H1 (cell line): Measurements from ENCODE around the gene VMP1. TPM values are rescaled to one million over a fixed set of nuclear protein-coding genes. Genes with fewer than 3 reads are reported as not detected.

ENCODE experiments used
- CTCF ChIA-PET: fragments of 300-600 bp; sonication (Branson Sonifier 250); formaldehyde crosslinking; loops from one replicate; lab custom pipeline; 2021; ENCODE audit not compliant: partially characterized antibody; lab: Charles Lee
- POLR2A ChIA-PET: fragments of 300-600 bp; sonication (Branson Sonifier 250); formaldehyde crosslinking; loops from one replicate; lab custom pipeline; 2021; ENCODE audit warnings: inconsistent platforms; ENCODE audit not compliant: partially characterized antibody; lab: Charles Lee
- DNase-seq, 2 experiments: peaks; one replicate each; pipeline versions ENCODE4 v3.0.0 to v3.0.0-alpha.2; 2010 to 2022; ENCODE audit warnings: low spot score in 2 of 2, low read depth in 1 of 2, mixed read lengths in 1 of 2
- FAIRE-seq: peaks from 2 replicates; lab custom pipeline; 2011; peaks lifted over from hg19 to GRCh38; lab: Jason Lieb, UNC
- H2AFZ ChIP-seq: 2 replicates; pipeline ENCODE4 v1.8.1; 2012; ENCODE audit warnings: low read length, inconsistent platforms
- H2AK5ac ChIP-seq: 2 replicates; pipeline ENCODE4 v1.6.1; 2013; ENCODE audit warnings: low read depth, low read length
- H2BK120ac ChIP-seq: replicated peaks from 2 replicates; pipeline ENCODE3; 2013; ENCODE audit warnings: low read depth, low read length, inconsistent platforms
- H2BK12ac ChIP-seq: 2 replicates; pipeline ENCODE4 v1.6.1; 2013; ENCODE audit warnings: low read depth, low read length
- H2BK15ac ChIP-seq: 2 replicates; pipeline ENCODE4 v1.6.1; 2013; ENCODE audit warnings: low read length
- H2BK20ac ChIP-seq: 2 replicates; pipeline ENCODE4 v1.6.1; 2013; ENCODE audit warnings: low read length
- H2BK5ac ChIP-seq: 2 replicates; pipeline ENCODE4 v1.6.1; 2013; ENCODE audit warnings: low read depth, low read length
- H3K14ac ChIP-seq: 2 replicates; pipeline ENCODE4 v1.6.1; 2013; ENCODE audit warnings: inconsistent platforms; ENCODE audit not compliant: insufficient read length
- H3K18ac ChIP-seq: 2 replicates; pipeline ENCODE4 v1.6.1; 2013; ENCODE audit warnings: low read length; ENCODE audit errors: extremely low read depth
- H3K23ac ChIP-seq: 2 replicates; pipeline ENCODE4 v1.6.1; 2013; ENCODE audit warnings: inconsistent platforms; ENCODE audit not compliant: insufficient read length
- H3K23me2 ChIP-seq: 2 replicates; pipeline ENCODE4 v1.6.1; 2013; ENCODE audit warnings: low read depth, low read length
- H3K27ac ChIP-seq: 2 replicates; pipeline ENCODE4 v1.6.1; 2011; ENCODE audit warnings: low read depth, low read length, inconsistent platforms
- H3K27me3 ChIP-seq, 4 experiments: replicated peaks in 1 of 4; 1 replicate in 1 of 4; 2 replicates in 3 of 4; pipeline versions ENCODE4 v1.6.1 to v1.8.1; 2011 to 2013; ENCODE audit warnings: low read length in 3 of 4, mild to moderate bottlenecking in 3 of 4, inconsistent platforms in 2 of 4, mixed read lengths in 2 of 4, moderate library complexity in 1 of 4; ENCODE audit not compliant: control insufficient read depth in 3 of 4, insufficient read depth in 3 of 4; ENCODE audit errors: extremely low read depth in 1 of 4
- H3K36me3 ChIP-seq, 4 experiments: 2 replicates each; pipeline versions ENCODE4 v1.6.1 to v1.8.1; 2011 to 2013; ENCODE audit warnings: mild to moderate bottlenecking in 4 of 4, low read length in 3 of 4, moderate library complexity in 2 of 4, control low read depth in 1 of 4, inconsistent platforms in 1 of 4; ENCODE audit not compliant: insufficient read depth in 4 of 4, control insufficient read depth in 2 of 4
- H3K4ac ChIP-seq: replicated peaks from 2 replicates; pipeline ENCODE3; 2013; ENCODE audit warnings: low read length, low read depth, mixed read lengths, inconsistent platforms; ENCODE audit not compliant: insufficient read length
- H3K4me1 ChIP-seq, 4 experiments: replicated peaks in 1 of 4; 1 replicate in 1 of 4; 2 replicates in 3 of 4; pipeline versions ENCODE4 v1.6.1 to v1.8.1; 2011 to 2013; ENCODE audit warnings: low read length in 3 of 4, inconsistent platforms in 2 of 4, mixed read lengths in 1 of 4; ENCODE audit not compliant: insufficient read depth in 4 of 4, control insufficient read depth in 3 of 4
- H3K4me2 ChIP-seq, 2 experiments: 2 replicates each; pipeline versions ENCODE4 v1.6.1 to v1.8.1; 2011 to 2013; ENCODE audit warnings: low read depth in 2 of 2, low read length in 2 of 2, control low read depth in 1 of 2, inconsistent platforms in 1 of 2, mild to moderate bottlenecking in 1 of 2; ENCODE audit not compliant: insufficient read depth in 1 of 2
- H3K4me3 ChIP-seq, 4 experiments: fragments of 200-600, 300-600 bp in 1 of 4; sonication (generic), shearing (Covaris generic), sonication (Bioruptor Twin) in 1 of 4; 2 replicates each; pipeline versions ENCODE4 v1.5.1 to v1.8.1; 2011 to 2016; ENCODE audit warnings: low read length in 4 of 4, low read depth in 3 of 4, control low read depth in 2 of 4, inconsistent platforms in 2 of 4, mild to moderate bottlenecking in 2 of 4, mixed read lengths in 1 of 4, moderate library complexity in 1 of 4; ENCODE audit not compliant: insufficient read depth in 2 of 4; ENCODE audit errors: extremely low read depth in 1 of 4
- H3K56ac ChIP-seq: replicated peaks from 2 replicates; pipeline ENCODE3; 2013; ENCODE audit warnings: low read depth, mild to moderate bottlenecking, mixed read lengths, low read length, inconsistent platforms; ENCODE audit not compliant: insufficient read length
- H3K79me1 ChIP-seq: 2 replicates; pipeline ENCODE4 v1.6.1; 2013; ENCODE audit warnings: low read depth, low read length, control low read depth
- H3K79me2 ChIP-seq, 2 experiments: 2 replicates each; pipeline versions ENCODE4 v1.6.1 to v1.8.1; 2012 to 2013; ENCODE audit warnings: low read length in 2 of 2, mild to moderate bottlenecking in 2 of 2, inconsistent platforms in 1 of 2; ENCODE audit not compliant: insufficient read depth in 2 of 2, control insufficient read depth in 1 of 2
- H3K9ac ChIP-seq, 4 experiments: replicated peaks in 1 of 4; 1 replicate in 1 of 4; 2 replicates in 3 of 4; pipeline versions ENCODE4 v1.6.1 to v1.8.1; 2011 to 2013; ENCODE audit warnings: low read depth in 3 of 4, low read length in 3 of 4, control low read depth in 2 of 4, mild to moderate bottlenecking in 2 of 4, moderate library complexity in 2 of 4, inconsistent platforms in 1 of 4; ENCODE audit errors: extremely low read depth in 1 of 4
- H3K9me3 ChIP-seq, 2 experiments: 2 replicates each; pipeline versions ENCODE4 v1.6.1 to v1.8.1; 2012 to 2013; ENCODE audit warnings: mild to moderate bottlenecking in 2 of 2, moderate library complexity in 2 of 2, control low read depth in 1 of 2, inconsistent platforms in 1 of 2, low read depth in 1 of 2, low read length in 1 of 2, mixed read lengths in 1 of 2; ENCODE audit not compliant: insufficient read depth in 2 of 2
- H4K20me1 ChIP-seq, 2 experiments: replicated peaks in 1 of 2; 2 replicates each; pipeline versions ENCODE3 to v1.8.1; 2011 to 2013; ENCODE audit warnings: inconsistent platforms in 2 of 2, low read length in 2 of 2, mild to moderate bottlenecking in 1 of 2; ENCODE audit not compliant: insufficient read depth in 2 of 2, control insufficient read depth in 1 of 2
- H4K5ac ChIP-seq: 2 replicates; pipeline ENCODE4 v1.6.1; 2013; ENCODE audit warnings: low read length, low read depth, mixed read lengths, inconsistent platforms; ENCODE audit not compliant: insufficient read length
- H4K8ac ChIP-seq: 2 replicates; pipeline ENCODE4 v1.8.0; 2013; ENCODE audit warnings: mild to moderate bottlenecking, moderate library complexity, low read length, inconsistent platforms; ENCODE audit not compliant: insufficient read depth; ENCODE audit errors: extremely low read depth
- H4K91ac ChIP-seq: replicated peaks from 2 replicates; pipeline ENCODE3; 2013; ENCODE audit warnings: low read length, mixed read lengths, inconsistent platforms; ENCODE audit not compliant: insufficient read length
- HDAC6 ChIP-seq: IDR thresholded peaks from one replicate; pipeline ENCODE4 v1.7.1; 2012; ENCODE audit warnings: low read depth, mild to moderate bottlenecking, inconsistent platforms, low read length, moderate library complexity
- WGBS, 2 experiments: shearing (Covaris generic) in 1 of 2; methylation state at CpG; one replicate each; pipeline versions ENCODE4 v1.1.6 to v1.1.7; 2013 to 2015; ENCODE audit warnings: low lambda C conversion rate in 2 of 2, mixed read lengths in 2 of 2, inconsistent platforms in 1 of 2, low coverage in 1 of 2, missing lambda C conversion rate in 1 of 2; ENCODE audit not compliant: insufficient replicate concordance in 2 of 2, insufficient coverage in 1 of 2, insufficient read length in 1 of 2; ENCODE audit errors: extremely low coverage in 1 of 2, missing lambda C conversion rate in 1 of 2; 5-methylcytosine and 5-hydroxymethylcytosine counted together
- polyA plus RNA-seq, 7 experiments: library from polyadenylated mRNA; depleted of rRNA in 3 of 7; stranded (reverse) in 5 of 7; unstranded in 2 of 7; fragments of >200 nt in 5 of 7; fragments of 200-250 nt in 2 of 7; gene quantifications; 1 replicate in 5 of 7; 2 replicates in 1 of 7; 4 replicates in 1 of 7; pipeline versions ENCODE4 v1.2.1 to v1.2.3, GENCODE V29; 2011 to 2013; ENCODE audit warnings: missing spikeins in 2 of 7, mixed read lengths in 2 of 7
- total RNA-seq: library from RNA; stranded (reverse); fragmentation: NEBNext Ultra II Directional; extraction: Animal tissue kit (Norgen Biotek cat#: 25700); gene quantifications from 2 replicates; pipeline ENCODE4 v1.2.1, GENCODE V29; 2021

VMP1 gene
- total and polyA plus RNA-seq, 2 of the 8 experiments (the other 6 are each of a cell fraction or from before 2014, with no cell fraction given) = 45.0 to 92.7 TPM

DNA sequence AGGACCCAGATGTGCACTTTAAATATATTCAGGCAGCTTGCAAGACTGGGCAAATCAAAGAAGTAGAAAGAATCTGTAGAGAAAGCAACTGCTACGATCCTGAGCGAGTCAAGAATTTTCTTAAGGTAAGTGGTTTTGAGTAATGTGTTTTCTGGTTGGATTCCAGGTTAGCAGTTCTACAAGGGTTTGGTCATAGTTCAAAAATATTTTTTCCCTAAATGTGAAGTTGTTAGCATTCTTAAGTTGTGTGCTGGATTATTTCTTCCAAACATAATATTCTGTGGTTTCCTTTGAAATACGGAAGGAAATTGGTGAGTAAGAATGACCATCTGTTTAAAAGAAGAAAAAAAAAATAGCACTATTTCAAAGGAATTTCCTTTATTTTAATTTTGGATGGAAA, 38.6 kb upstream of the VMP1 start:
- H3K9ac ChIP-seq = no peak overlapping the region
- H3K18ac ChIP-seq = no peak overlapping the region
- no peak overlapping the region for H3K27ac ChIP-seq
- no peak overlapping the region for H2BK15ac ChIP-seq
- no peaks in the 10 kb centered on the region for H3K79me1 ChIP-seq
- H2AFZ ChIP-seq = no peak overlapping the region
- no peak overlapping the region for H3K14ac ChIP-seq
- H3K36me3 ChIP-seq = peaks cover 15 to 89% (median 51%) of the 10 kb centered on the region in 4 experiments
- H4K5ac ChIP-seq = no peak overlapping the region
- H3K4ac ChIP-seq = no peak overlapping the region
- H4K8ac ChIP-seq = no peak overlapping the region
- H3K4me1 ChIP-seq = no peaks in the 10 kb centered on the region
- no peak overlapping the region for H2AK5ac ChIP-seq
- H3K9me3 ChIP-seq = no peaks in the 10 kb centered on the region
- H3K27me3 ChIP-seq = no peaks in the 10 kb centered on the region
- 88% methylated on average over 3 of the region's 3 CpGs; no CpG with 5 or more reads in 1 of the 2 experiments for WGBS, 2 experiments
- no peaks in the 10 kb centered on the region for H3K23me2 ChIP-seq
- H3K4me3 ChIP-seq = no peak overlapping the region
- H2BK12ac ChIP-seq = no peak overlapping the region
- H3K23ac ChIP-seq = no peak overlapping the region
- no peak for DNase-seq
- no peak overlapping the region for H2BK5ac ChIP-seq
- no peak overlapping the region for H3K4me2 ChIP-seq
- no peak for FAIRE-seq
- H4K20me1 ChIP-seq = peaks cover 0 to 2% of the 10 kb centered on the region in 2 experiments
- H2BK120ac ChIP-seq = no peak overlapping the region
- H2BK20ac ChIP-seq = no peak overlapping the region
- POLR2A ChIA-PET = interaction anchor here (0.6 kb wide), 1 partner anchor 684 kb away, joined by 4 read pairs; no protein-coding TSS in a partner anchor
- CTCF ChIA-PET = no interaction called here
- peak overlapping the region; percentile 56 for H3K56ac ChIP-seq
- no peaks in the 10 kb centered on the region for H3K79me2 ChIP-seq
- H4K91ac ChIP-seq = no peak overlapping the region
- TF ChIP-seq HDAC6 = no peak
